DMS153 treated with DMSO at 0.1 percent for 48 hours (cell line): Measurements from ENCODE around the gene THOC6.

Source experiments
- DNase-seq: peaks from one replicate; lab custom pipeline; 2025; ENCODE audit not compliant: unreplicated experiment; lab: John Stamatoyannopoulos, UW

The THOC6 gene

GRCh38 chr16:3014971-3015370, 8.9 kb upstream of the THOC6 start:
- DNase-seq: no peak

DNA sequence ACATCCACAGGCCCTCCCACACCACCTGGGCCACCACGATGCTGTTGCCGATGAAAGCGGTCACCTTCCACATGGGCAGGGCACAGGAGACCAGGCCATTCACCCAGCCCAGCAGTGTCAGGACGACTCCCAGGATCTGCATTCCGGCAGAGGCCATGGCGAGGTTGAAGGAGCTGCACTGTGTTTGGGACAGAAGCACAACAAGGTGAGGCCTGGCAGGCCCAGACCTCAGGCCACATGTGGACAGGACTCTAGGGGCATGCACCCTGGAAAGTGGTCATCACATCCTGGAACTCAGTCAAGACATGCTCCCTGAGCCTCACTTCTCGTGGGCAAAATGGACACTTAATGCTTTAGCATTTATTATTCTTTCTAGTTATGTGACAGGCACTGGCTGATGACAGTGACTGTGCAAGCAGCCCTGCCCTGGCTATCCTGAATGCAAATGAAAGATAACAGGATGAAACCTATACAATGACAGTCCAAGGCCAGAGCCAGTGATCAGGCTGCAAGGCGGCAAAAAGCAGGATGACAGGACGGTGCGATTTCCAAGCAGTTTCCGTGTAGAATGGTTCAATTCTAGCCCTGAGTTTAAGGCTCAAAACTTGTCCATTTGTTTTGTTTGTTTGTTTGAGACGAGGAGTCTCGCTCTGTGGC, 7.8 kb upstream of the THOC6 start:
- no peak for DNase-seq

- DNase-seq: no peak
These were observed 6.5 kb upstream of the THOC6 start for GRCh38 chr16:3017344-3017743.

DNA sequence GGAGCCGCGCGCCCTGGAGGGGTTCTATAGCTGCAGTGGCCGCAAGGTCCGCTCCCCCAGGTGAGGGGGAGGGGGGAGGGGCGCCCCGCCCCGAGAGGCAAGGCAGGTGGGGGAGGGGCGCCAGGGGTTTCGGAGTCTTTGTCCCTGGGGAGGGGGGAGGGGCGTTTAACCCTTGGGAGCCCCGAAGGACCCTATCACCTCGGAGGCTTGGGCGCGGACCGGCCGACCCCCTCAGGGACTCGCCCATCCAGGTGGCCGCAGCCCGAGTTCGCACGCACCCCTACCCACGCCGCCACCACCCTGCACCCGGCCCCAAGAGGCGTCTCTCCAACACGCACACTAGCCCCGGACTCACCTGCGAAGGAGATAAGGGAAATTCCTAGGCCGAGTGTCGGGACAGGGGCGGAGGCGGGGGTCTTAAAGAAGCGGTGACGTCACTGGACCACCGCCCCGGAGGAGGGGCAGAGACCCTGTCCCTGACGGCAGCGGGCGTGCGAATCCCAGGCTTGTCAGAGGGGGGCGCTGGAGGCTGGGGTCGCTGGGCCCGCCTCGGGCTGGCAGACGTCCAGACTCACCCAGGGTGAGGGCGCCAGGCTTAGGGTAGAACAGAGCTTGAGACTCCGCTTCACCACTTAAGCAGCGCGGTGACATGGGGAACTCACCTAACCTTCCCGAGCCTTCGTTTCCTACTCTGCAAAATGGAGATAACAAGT, 5.9 kb upstream of the THOC6 start, which contains the start of gene CLDN6:
TSS of gene CLDN6 (minus strand) at position 390 of the 713 bp plus-strand sequence. CDS start 2,162 bp downstream, outside the sequence.
- DNase-seq: peak; percentile 13

GRCh38 chr16:3019594-3020246, 4.1 kb upstream of the THOC6 start:
- DNase-seq: no peak

GRCh38 chr16:3020247-3020603, 3.6 kb upstream of the THOC6 start, which contains the start of gene TNFRSF12A:
TNFRSF12A (plus strand) TSS chr16:3020368; CDS start chr16:3020398, 30 bp downstream.
- peak; percentile 47 for DNase-seq

DNA sequence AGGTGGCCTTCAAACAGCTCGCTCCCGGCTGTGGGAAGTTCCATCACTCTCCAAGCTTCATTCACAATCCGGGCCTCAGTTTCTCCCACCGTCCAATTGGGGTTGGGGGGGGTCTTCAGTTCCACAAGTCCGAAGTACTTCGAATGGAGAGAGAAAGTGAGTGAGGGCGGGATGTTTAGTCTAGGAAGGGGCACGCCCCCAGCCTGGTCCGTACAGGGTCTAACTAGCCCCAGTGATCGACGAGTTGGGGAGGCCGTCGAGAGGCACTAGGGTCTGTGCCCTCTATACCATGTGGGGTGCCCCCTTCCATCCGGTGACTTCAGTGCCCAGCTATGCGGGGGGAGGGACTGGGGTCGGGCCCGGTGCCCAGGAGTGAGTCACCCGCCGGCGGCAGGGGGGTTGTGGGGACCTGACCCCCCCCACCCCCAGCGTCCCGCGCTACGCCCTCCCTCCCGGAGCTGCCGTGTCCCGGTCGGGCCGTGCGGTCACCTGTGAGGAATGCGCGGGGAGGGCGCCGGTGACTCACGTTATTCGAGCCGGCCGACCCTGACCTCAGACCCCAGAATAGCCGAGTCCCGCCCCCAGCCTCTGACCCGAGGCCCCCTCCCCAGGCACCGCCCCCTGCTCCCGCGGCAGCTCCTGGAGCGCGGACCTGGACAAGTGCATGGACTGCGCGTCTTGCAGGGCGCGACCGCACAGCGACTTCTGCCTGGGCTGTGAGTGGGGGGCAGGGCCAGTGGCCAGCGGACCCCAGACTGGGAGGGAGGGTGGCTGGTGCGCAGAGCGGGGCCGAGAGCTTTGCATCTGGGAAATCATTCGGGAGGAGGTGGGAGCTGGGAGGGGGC, 3.0 kb upstream of the THOC6 start:
- DNase-seq: no peak

DNA sequence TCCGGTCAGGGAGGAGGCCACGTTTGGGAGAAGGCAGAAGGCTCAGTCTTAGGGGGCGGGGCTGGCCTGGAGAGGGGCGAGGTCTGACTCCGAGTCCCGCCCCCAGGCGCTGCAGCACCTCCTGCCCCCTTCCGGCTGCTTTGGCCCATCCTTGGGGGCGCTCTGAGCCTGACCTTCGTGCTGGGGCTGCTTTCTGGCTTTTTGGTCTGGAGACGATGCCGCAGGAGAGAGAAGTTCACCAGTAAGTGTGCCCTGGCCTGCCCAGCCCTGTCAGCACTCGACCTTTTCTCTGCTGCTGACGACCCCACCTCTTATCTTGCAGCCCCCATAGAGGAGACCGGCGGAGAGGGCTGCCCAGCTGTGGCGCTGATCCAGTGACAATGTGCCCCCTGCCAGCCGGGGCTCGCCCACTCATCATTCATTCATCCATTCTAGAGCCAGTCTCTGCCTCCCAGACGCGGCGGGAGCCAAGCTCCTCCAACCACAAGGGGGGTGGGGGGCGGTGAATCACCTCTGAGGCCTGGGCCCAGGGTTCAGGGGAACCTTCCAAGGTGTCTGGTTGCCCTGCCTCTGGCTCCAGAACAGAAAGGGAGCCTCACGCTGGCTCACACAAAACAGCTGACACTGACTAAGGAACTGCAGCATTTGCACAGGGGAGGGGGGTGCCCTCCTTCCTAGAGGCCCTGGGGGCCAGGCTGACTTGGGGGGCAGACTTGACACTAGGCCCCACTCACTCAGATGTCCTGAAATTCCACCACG, 2.2 kb upstream of the THOC6 start:
- peak; percentile 27 for DNase-seq

GRCh38 chr16:3022208-3022683, 1.6 kb upstream of the THOC6 start:
- DNase-seq: no peak

DNA sequence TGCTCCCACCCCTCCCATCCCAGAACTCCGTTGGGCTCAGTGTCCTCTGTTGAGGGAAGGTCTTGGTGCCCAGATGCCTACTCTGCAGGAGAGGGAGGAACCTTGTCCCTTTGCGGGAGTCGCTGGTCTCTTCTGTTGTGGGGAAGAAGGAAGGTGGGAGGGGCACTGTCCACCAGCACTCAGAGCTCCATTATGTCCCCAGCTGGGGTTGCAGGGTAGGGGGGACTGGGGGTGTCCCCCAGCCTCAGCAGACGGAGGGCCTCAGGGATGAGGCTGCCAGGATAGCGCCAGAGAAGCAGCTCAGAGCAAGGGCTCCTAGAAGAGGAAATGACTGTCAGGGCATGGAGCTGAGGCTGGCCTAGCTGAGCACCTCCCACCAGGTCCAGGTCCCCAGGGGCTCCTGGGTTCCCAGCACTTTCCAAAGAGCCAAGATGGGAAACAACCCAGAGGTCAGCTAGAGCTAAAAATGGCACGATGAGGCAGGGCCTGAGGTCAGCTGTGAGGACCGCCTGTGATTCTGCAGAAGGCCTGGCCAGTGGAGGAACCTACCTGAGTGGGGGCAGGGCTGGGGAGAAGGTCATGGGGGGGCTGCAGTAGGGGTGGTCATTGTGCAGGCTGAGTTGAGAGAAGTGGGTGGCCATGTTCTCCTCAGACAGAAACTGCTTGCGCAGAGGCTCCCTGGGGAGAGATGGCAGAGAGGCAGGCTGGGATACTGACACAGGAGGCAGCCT, 986 bp upstream of the THOC6 start:
- peak; percentile 13 for DNase-seq

DNA sequence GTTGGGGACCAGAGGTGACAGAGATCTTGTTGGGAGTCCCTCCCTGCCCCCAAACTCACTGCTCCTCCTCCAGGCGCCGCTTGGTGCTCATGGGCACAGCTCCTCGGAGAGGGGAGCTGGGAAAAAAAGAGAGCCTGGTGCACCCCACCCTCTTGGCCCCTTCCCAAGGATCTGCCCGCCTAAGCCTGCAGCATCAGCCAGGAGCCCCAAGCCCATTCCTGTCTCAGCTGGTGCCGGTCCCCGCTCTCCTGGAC, 493 bp upstream of the THOC6 start:
- no peak for DNase-seq

- DNase-seq: no peak
These were observed 1.5 kb downstream of the THOC6 start for GRCh38 chr16:3025032-3026002.

DNA sequence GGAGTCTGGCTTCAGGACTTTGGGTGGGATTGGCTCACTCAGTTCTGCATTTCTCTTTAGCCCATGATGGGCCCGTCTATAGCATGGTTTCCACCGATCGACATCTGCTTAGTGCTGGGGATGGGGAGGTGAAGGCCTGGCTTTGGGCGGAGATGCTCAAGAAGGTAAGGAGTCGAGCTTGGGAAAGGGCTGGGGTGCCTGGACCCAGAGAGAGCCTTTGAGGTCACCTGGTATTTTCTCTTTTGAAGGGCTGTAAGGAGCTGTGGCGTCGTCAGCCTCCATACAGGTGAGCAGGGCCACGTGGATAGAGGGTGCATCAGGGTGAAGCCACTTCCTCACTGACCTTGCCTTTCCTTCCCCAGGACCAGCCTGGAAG, 2.2 kb downstream of the THOC6 start:
- DNase-seq: no peak

- no peak for DNase-seq
These were observed 3.0 kb downstream of the THOC6 start for GRCh38 chr16:3026609-3027488.

DNA sequence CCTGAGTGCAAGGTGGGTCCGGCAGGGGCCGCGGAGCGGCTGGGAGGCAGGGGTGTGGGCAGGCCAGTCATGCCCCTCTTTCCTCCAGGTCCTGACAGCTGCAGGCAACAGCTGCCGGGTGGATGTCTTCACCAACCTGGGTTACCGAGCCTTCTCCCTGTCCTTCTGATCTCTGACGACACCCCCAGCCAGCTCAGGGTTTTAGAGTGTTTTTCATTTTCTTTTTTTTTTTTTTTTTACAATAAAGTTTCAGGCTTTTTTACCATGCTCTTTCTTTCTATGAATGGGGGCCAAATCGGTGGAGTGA, 3.6 kb downstream of the THOC6 start:
- no peak for DNase-seq

- DNase-seq: peak; percentile 70
These were observed 4.3 kb downstream of the THOC6 start for GRCh38 chr16:3027983-3028715.

DNA sequence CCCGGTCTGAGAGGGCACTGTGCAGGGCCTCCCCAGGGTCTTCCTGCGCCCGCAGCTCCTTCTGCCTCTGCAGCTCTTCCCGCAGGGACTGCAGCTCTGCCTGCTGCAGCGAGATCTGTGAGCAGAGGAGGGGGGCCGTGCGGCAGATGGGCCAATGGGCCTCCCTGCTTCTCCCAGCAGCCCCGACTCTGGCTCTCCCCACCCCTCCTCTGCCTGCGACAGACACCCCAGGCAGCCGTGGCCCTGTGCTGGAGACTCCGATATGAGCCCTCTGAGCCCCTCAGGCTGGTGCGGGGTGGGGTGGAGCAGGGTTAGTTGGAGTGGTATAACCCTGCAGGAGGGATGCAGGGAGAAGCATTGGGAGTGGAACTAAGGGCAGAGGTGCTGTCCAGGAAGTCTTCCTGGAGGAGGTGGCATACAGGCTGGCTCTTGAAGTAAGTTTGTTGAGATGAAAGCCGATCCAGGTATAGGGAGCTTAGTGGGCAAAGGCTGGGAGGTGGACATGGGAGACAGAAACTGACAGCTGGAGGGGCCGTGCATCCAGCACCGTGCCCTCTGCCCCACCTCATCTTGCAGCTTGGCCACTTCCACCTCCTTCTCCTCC, 5.0 kb downstream of the THOC6 start:
- DNase-seq: no peak
